ENCODE results near the gene RPL13A. TPM values are rescaled to one million over a fixed set of nuclear protein-coding genes. Genes with fewer than 3 reads are reported as not detected.

Gene RPL13A
- total and polyA plus RNA-seq, 2 experiments from 2014 or later: 2,105 to 2,412 TPM

DNA sequence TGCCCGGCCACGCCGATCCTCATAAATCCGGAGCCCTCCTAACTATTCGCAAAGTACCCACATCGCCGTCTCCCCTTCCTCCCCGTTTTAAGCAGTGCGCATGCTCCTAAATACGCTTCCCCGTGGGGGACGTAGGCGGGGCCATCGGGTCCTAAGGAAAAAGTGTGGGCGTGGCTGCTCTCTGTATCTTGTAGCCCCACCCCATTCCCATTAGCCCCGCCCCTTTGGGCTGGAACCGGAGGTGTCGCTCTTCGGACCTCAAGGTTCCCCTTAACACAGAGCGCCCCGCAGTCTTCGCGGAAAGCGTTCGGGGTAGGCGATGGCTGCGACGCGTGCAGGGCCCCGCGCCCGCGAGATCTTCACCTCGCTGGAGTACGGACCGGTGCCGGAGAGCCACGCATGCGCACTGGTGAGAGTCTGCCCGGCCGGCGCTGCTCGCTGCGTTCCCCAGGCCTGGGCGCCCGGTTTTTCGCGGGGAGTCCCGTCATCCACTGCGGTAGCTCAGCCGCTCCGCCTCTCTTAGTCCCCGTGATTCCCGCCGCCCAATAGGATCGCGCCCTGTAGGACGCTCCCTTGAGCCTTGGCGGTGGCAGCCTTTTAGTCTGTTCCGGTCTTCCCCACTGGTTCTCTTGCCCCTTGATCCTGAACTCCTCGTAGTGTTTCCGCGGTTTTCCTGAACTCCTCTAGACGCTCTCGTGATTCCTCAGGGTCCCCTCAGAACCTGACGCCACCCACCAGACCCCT lies 34.2 kb upstream of the RPL13A start, which contains the start of gene ALDH16A1:
ALDH16A1 (plus strand) TSS at position 213 of the 744 bp plus-strand sequence; CDS start at position 320, 107 bp downstream.
- Histone ChIP-seq H3K4me1 (ENCODE audit: insufficient read depth) (peaks cover 17% of the 10 kb centered on the region; the same call in 1 of the 2 replicates), H3K4me2 (peak within 1 kb of the TSS; percentile 87), H4K20me1 (replicated peaks; ENCODE audit: insufficient read depth) (peaks cover 8% of the 10 kb centered on the region; the same call in 1 of the 2 replicates), H3K4me3 (peak within 1 kb of the TSS; percentile 85), H3K27me3 (ENCODE audit: insufficient read depth) (no peaks in the 10 kb centered on the region), H2AFZ (no peak within 1 kb of the TSS), H3F3A (replicated peaks; ENCODE audit: low read depth) (peaks cover 19% of the 10 kb centered on the region; the same call in 1 of the 2 replicates), H3K79me2 (replicated peaks; ENCODE audit: insufficient read depth) (peaks cover 31% of the 10 kb centered on the region), H3K9me2 (ENCODE audit: insufficient read depth) (no peaks in the 10 kb centered on the region), H3K27ac (ENCODE audit: low read depth) (peak within 1 kb of the TSS; percentile 100), H3K36me3 (ENCODE audit: insufficient read depth) (peaks cover 4% of the 10 kb centered on the region; the same call in 1 of the 2 replicates)
- peaks cover 12% of the 10 kb centered on the region for H3K4me1 Mint-ChIP-seq
- TF ChIP-seq, protein P1, sequence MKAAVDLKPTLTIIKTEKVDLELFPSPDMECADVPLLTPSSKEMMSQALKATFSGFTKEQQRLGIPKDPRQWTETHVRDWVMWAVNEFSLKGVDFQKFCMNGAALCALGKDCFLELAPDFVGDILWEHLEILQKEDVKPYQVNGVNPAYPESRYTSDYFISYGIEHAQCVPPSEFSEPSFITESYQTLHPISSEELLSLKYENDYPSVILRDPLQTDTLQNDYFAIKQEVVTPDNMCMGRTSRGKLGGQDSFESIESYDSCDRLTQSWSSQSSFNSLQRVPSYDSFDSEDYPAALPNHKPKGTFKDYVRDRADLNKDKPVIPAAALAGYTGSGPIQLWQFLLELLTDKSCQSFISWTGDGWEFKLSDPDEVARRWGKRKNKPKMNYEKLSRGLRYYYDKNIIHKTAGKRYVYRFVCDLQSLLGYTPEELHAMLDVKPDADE (IDR thresholded peaks at IDR 0.05): peak; percentile 53
- TF ChIP-seq, protein P2, sequence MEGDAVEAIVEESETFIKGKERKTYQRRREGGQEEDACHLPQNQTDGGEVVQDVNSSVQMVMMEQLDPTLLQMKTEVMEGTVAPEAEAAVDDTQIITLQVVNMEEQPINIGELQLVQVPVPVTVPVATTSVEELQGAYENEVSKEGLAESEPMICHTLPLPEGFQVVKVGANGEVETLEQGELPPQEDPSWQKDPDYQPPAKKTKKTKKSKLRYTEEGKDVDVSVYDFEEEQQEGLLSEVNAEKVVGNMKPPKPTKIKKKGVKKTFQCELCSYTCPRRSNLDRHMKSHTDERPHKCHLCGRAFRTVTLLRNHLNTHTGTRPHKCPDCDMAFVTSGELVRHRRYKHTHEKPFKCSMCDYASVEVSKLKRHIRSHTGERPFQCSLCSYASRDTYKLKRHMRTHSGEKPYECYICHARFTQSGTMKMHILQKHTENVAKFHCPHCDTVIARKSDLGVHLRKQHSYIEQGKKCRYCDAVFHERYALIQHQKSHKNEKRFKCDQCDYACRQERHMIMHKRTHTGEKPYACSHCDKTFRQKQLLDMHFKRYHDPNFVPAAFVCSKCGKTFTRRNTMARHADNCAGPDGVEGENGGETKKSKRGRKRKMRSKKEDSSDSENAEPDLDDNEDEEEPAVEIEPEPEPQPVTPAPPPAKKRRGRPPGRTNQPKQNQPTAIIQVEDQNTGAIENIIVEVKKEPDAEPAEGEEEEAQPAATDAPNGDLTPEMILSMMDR (conservative IDR thresholded peaks at IDR 0.05; ENCODE audit: low read depth in 2 of 2): no peak
- TF ChIP-seq CREB1 (CRISPR knock-in tag; IDR thresholded peaks at IDR 0.05; ENCODE audit: low read depth) (peak; percentile 34), ZNF114 (CRISPR knock-in tag; IDR thresholded peaks at IDR 0.05) (no peak), POLR2AphosphoS5 (IDR thresholded peaks at IDR 0.05; ENCODE audit: low read depth) (peak; percentile 90)
- peaks cover 22% of the 10 kb centered on the region for H3K27me3 Mint-ChIP-seq (ENCODE audit: insufficient read depth, low read depth, poor library complexity)
- peak within 1 kb of the TSS; percentile 99 for H3K27ac Mint-ChIP-seq
- ATAC-seq (peak; percentile 88), DNase-seq (ENCODE audit: low spot score) (peak; percentile 100)
- peaks cover 9% of the 10 kb centered on the region; the same call in 2 of the 3 replicates for H3K9me3 Mint-ChIP-seq
- H3K36me3 Mint-ChIP-seq (ENCODE audit: low read depth): peaks cover 44% of the 10 kb centered on the region
- H3K4me3 Mint-ChIP-seq: peak within 1 kb of the TSS; percentile 95

DNA sequence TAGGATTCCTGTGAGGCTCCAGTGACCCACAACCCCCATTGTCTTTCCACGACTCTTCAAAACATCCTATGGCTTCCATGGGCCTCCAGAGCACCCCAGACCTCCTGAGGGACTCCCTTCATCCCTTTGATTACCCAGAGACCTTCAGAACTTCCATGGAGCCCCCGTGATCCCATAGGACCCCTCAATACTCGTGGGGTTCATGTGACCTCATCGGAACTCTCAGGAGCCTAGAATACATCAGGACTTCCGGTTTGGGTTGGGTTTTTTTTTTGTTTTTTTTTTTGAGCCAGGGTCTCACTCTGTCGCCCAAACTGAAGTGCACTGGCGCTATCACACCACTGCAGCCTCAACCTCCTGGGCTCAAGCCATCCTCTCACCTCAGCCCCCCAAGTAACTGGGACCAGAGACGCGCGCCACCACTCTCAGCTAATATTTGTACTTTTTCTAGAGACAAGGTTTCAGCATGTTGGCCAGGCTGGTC lies 33.6 kb upstream of the RPL13A start:
- DNase-seq (ENCODE audit: low spot score): no peak
- H3K27me3 Mint-ChIP-seq (ENCODE audit: insufficient read depth, low read depth, poor library complexity): peaks cover 21% of the 10 kb centered on the region
- H3K36me3 ChIP-seq (ENCODE audit: insufficient read depth): no peaks in the 10 kb centered on the region
- H3K4me1 ChIP-seq (ENCODE audit: insufficient read depth): peaks cover 11% of the 10 kb centered on the region; the same call in 1 of the 2 replicates
- peaks cover 31% of the 10 kb centered on the region for H3K79me2 ChIP-seq (replicated peaks; ENCODE audit: insufficient read depth)
- H3K4me2 ChIP-seq: peak overlapping the region; percentile 87
- H3K9me2 ChIP-seq (ENCODE audit: insufficient read depth): no peaks in the 10 kb centered on the region
- peaks cover 2% of the 10 kb centered on the region; the same call in 1 of the 2 replicates for H4K20me1 ChIP-seq (replicated peaks; ENCODE audit: insufficient read depth)
- H3F3A ChIP-seq (replicated peaks; ENCODE audit: low read depth): peaks cover 14% of the 10 kb centered on the region; the same call in 1 of the 2 replicates
- H3K4me3 ChIP-seq: peak overlapping the region; percentile 85
- H3K27me3 ChIP-seq (ENCODE audit: insufficient read depth): no peaks in the 10 kb centered on the region
- H3K9me3 Mint-ChIP-seq: peaks cover 9% of the 10 kb centered on the region; the same call in 2 of the 3 replicates
- H3K27ac Mint-ChIP-seq: peak overlapping the region; percentile 99
- H3K36me3 Mint-ChIP-seq (ENCODE audit: low read depth): peaks cover 37% of the 10 kb centered on the region
- no peak for ATAC-seq
- H3K27ac ChIP-seq (ENCODE audit: low read depth): peak overlapping the region; percentile 100
- H3K4me3 Mint-ChIP-seq: peak overlapping the region; percentile 95
- H2AFZ ChIP-seq: no peak overlapping the region
- peaks cover 6% of the 10 kb centered on the region for H3K4me1 Mint-ChIP-seq
- no peak for TF ChIP-seq EZH2 (IDR thresholded peaks at IDR 0.05; ENCODE audit: low read depth, unreplicated experiment)
- TF ChIP-seq ZNF331 (CRISPR knock-in tag; IDR thresholded peaks at IDR 0.05; ENCODE audit: low read depth): no peak
- no peak for TF ChIP-seq STAT1 (IDR thresholded peaks at IDR 0.05; ENCODE audit: unreplicated experiment)
- TF ChIP-seq ZNF114 (CRISPR knock-in tag; IDR thresholded peaks at IDR 0.05): no peak
- no peak for TF ChIP-seq JUNB (IDR thresholded peaks at IDR 0.05; ENCODE audit: unreplicated experiment)
- no peak for TF ChIP-seq EZH2phosphoT487 (IDR thresholded peaks at IDR 0.05; ENCODE audit: unreplicated experiment)
- TF ChIP-seq POLR2AphosphoS5 (IDR thresholded peaks at IDR 0.05; ENCODE audit: low read depth): no peak
- TF ChIP-seq, protein P2 (conservative IDR thresholded peaks at IDR 0.05; ENCODE audit: low read depth in 2 of 2): no peak

Data from GM23338 (cell line).